HG03521 (cell line): ENCODE measurements around the gene KHDC4.

Experiments
- ATAC-seq: cut with Tn5 transposase; IDR thresholded peaks from one replicate; pipeline ENCODE4 v1.9.1; 2021; ENCODE audit warnings: mild to moderate bottlenecking, moderate library complexity; ENCODE audit not compliant: unreplicated experiment

KHDC4 gene

GRCh38 chr1:155934097-155934935 is at the start of gene KHDC4:
TSS of gene KHDC4 (minus strand) at chr1:155934413. CDS start at chr1:155934373, 40 bp downstream.
- ATAC-seq: peak; percentile 93

- ATAC-seq: no peak
These were observed 49.2 kb upstream of the KHDC4 start for GRCh38 chr1:155983191-155984024.

DNA sequence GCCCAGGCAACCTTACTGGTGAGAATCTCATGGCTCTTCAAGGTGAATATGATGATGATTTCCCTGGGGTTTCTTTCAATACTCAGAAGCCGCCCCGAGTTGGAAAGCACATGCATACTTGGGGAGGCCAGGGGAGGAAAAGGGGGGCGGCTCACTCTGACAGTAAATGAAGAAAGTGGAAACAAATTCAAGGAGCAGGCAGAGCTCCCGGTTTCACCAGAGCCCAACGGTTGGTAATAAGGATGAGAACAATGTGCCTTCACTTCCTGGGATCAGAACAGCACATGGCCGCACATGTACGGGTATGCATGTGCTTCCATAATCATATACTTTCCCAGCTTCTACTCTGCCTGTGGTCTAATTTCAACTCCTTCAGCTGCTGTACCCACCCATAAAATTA is 47.9 kb upstream of the KHDC4 start:
- ATAC-seq: no peak

DNA sequence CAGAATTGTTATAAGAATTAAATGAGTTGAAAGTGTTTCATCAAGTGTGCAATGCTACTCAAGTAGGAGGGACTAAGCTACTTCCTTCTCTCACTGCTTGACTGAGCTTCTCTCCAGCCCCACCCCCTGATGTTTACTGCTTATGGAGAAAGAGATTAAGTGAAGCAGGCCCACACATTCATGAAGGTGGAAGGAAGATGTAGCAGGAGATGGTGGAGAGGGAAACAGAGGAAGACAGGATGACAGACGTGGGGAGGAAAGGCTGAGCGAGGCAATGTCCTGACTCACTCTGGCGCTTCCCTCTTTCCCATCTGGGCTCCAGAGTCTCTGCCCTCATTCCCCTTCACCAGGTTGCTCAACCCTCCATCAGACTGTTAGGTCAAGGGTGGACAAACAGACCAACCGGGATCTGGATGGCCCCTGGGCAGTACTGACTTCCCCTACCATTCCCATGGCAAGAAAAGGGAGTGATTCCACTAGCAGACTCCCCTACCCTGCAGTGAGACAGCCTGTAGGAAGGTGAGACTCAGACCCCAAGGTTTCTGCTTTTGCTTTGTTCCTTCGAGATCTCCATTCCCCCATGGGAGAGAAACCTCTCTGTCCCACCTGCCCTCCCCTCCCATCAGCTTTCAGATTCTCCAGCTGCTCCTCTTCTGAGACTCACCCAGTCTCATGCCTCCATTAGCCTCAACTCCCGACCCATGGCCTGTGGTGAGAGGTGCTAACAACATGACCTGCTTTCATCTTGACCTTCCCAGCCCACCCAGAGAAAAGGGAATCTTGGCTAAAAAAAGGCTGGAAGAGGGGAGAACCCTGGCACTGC is 47.3 kb upstream of the KHDC4 start:
- ATAC-seq: no peak

DNA sequence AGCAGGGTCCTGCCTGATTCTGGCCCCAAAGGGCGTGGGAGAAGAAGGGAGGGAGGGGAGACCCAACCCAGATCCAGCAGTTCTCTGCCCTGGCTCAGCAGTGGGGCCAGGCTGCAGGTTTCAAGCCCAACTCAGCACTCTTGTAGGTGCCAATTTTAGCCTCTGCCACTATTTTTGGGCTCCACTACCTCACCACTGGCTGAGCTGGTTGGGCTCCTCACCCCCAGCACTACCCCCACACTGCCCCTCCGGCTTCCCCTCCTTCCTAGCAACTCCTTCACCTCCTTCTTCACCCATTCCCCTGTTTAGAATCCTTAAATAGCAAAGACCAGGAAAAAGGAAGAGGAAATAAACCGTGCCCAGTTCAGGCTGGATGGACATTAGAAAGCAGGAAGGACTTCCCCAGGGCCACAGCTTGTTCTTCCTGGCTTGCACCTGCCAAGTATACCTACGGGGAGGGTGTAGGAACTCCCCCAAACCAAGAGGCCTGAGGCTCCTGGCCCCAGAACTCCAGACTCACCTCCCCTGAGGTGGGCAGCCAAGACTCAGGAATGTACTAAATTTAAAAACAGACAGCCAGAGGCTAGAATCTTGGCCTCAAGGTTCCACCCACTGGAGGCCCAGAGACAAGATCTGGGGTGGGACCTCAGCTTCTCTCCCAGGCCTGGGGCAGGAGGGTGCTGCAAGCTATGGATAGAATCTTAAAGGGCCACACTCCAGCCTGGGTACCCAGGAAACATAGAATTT is 45.6 kb upstream of the KHDC4 start:
- no peak for ATAC-seq

DNA sequence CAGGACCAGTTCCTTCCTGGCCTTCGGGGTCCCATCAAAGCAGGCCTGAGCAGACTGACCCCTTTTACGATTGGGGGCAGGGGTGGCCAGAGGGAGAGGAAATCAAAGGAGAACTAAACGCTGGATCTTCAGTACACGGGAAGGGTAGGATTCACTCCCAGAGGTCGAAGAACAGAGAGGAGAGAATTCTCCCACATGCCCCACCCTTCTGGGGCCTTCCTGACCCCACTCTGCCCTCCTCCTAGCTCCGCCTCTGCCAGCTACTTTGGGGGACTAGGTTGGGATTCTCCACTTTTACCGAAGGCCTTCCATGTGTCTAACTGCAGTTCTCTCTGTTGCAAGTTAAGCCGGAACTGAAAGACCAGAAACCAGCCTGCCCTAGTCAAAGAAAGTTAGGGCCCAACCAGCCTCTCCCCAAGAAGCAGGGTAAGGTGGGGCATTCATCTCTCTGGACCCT is 44.8 kb upstream of the KHDC4 start:
- no peak for ATAC-seq

GRCh38 chr1:155978325-155978972 is 44.2 kb upstream of the KHDC4 start, which contains the start of gene ARHGEF2:
TSS of gene ARHGEF2 (minus strand) at chr1:155978547. CDS start at chr1:155978427, 120 bp downstream.
- peak; percentile 54 for ATAC-seq

GRCh38 chr1:155977690-155978324 is 43.6 kb upstream of the KHDC4 start:
- peak; percentile 1 for ATAC-seq

DNA sequence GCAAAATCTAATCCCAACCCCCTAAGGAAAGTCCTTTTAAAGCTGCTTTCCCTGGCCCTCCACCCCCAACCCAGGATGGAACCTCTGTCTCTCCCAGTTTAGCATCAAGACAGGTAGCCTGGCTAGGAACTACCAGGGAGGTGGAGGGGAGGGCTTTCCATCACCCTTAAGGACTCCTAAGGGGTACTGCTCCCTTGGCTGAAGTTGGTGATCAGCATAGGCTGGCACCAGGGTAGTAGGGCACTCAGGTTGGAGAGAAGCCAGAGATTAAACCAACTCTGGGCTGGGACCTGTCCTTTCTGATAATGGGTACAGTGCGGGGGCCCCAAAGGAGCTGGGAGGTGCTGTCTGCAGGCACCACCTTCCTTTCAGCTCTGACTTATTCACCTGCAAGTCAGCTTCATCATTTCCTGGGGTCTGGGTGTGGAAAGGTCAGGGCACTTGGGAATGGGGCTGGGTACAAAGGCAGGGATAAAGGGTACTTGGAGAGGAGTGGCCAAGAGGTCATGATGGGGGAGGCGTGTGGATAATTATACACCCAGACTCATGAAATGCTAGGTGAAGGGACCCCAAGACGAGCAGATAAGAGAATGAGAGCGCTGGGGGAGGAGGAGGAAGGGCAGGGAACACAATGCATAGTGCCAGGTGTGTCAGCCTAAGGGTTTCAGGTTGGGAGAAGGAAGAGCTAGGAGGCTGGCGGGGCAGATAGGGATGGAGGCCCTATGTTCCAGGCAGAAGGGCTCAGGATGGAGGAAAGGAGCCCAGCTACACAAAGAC is 42.9 kb upstream of the KHDC4 start:
- ATAC-seq: no peak

DNA sequence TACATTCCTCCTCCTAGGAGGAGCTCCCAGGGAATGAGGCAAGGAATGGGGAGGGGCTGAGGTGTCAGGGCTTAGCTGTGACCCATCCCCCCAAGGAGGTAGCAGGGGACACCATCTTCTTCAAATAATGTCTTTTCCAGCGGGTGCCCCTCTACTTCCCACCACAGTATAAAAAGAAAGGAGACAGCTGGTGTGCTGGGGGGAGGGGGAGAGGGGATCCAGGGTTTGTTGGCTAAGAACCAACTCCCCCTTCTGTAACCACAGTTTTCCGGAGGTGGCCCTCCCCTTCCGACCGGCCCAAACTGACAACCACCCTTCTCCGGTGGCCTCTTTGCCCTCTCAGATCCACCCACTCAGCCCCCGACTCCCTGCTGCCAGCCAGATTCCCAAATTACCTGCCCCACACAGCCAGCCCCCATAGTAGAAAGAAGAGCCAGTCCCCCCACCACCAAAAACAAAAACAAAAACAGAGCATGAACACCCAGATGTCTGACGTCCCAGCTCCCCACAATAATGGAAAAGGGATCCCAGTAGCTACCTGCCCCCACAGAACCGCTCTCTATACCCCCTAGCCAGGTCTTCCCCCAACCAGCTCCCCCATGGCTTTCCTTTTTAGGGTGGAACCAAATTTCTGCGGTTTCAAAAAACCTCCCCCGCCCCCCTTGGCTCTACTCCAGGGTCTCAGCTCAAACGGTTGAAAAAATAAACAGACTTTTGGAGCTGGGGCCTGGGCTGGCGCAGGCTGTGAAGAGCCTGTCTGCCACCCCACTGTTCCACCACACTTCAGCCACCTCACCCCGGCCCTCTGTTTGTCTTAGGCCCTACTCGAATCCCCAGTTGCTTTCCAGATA is 42.1 kb upstream of the KHDC4 start:
- ATAC-seq: no peak

DNA sequence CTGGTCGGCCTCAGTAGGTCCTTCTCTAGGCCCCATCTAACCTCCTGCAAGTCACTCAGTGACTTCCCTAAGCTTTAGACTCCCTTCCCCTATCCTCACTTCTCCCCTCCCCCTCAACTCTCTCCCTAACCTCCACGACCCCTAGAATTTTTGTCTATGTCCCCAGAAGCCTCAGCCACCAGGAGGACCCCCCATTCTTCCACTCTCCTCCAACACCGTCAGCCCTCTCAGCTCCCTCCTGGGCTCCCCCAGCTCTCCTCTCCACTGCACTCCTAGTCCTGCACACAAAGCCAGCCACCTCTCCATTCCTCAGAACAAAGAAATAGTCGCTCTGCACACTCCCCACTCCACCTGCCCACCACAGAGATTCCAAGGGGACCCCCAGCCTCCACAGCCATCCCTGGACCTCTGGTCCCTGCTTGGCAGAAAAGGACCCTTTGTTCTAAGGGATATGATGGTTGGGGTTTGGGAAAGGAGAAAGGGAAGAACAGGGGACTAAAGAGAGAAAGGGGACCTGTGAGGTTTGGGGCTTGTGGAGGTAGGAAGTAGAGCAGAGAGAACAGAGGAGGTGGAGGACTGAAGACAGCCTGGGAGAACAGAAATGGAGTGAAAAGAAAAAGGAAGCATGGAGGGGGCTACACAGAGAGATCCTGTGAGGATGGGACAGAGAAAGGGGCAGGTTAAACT is 41.3 kb upstream of the KHDC4 start:
- ATAC-seq: no peak

- no peak for ATAC-seq
These were observed 40.2 kb upstream of the KHDC4 start for GRCh38 chr1:155974208-155975115.

DNA sequence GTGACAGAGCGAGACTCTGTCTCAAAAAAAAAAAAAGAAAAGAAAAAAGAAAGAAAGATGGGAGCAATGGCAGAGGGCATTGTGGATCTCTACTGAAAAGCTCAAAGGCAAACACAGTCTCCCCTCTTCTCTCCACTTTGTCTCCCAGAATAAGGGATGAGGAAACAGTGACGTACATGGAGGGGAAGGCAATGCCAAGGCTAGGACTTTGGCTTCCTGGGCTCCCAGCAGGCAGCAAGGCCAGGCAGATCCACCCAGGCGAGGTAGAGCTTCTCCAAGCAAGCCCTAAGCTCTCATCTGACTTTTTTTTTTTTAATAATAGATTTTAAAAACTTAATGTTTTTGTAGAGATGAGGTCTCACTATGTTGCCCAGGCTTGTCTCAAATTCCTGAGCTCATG is 39.5 kb upstream of the KHDC4 start:
- ATAC-seq: no peak

DNA sequence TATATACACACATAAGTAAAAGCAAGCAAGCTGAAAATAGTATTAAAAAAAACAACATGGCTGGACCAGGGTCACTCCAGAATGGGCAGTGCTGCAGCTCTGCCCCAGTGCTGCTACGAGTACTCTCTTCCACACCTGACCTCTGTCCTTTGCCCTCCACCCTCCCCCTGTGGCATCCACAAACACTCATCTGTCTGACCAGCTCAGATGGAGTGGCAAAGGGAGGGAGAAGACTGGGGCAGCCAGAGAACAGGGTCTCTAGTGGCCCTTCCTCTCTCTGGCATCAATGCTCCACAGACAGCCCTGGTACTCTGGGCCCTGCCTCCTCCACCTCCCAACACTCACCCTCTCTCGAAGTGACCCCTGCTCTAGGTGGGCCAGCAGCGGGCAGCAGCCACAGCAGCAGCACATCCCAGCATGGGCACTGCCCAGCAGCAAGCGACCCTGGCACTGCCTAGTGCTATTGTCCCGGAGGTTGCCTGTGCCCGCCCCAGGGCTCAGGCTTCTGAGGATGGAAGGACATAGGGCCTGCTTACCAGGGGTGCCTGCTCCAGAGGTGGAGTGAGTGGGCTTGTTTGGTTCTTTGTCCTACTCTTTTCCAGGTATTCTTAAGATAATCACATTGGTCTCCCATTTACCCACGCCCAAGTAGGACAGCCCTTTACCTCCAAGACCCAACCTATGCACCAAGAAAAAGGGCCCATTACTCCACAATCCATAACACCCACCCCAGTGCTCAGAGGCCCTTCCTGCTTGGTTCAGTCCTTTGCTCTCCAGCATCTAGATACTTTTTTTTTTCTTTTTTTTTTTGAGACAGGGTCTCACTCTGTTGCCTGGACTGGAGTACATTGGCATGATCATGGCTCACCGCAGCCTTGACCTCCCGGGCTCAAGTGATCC is 37.9 kb upstream of the KHDC4 start:
- ATAC-seq: no peak
